ENCODE data around the gene GPR37L1.

- TF ChIP-seq EZH2 (IDR thresholded peaks at IDR 0.05; ENCODE audit: insufficient read depth, poor library complexity, severe bottlenecking) (no peak), EZH2phosphoT487 (IDR thresholded peaks at IDR 0.05; ENCODE audit: insufficient read depth, low read depth) (no peak)
These were observed 36.3 kb downstream of the GPR37L1 start for GRCh38 chr1:202158810-202159533.
